GM12878 (cell line): ENCODE measurements around the gene TANC2. TPM values are rescaled to one million over a fixed set of nuclear protein-coding genes. Genes with fewer than 3 reads are reported as not detected.

Source experiments
- ATAC-seq: fragments of 200-7000 bp; cut with Tn5 transposase; 3 replicates; pipeline ENCODE4 v1.9.1; 2020; ENCODE audit warnings: mild to moderate bottlenecking, moderate library complexity
- BruUV-seq: library from RNA; stranded (reverse); fragments of 400-500 nt; replicated peaks from 2 replicates; lab custom pipeline; 2021; lab: Mats Ljungman, UMichigan
- CTCF ChIA-PET: fragments of 300-600 bp; sonication (Branson Sonifier 250); formaldehyde crosslinking; extraction: SDS; loops from one replicate; lab custom pipeline; 2021; ENCODE audit warnings: inconsistent platforms; lab: Yijun Ruan, JAX
- POLR2A ChIA-PET: fragments of 350-600 bp; formaldehyde crosslinking; extraction: SDS; loops from one replicate; lab custom pipeline; 2021; ENCODE audit warnings: inconsistent platforms; lab: Charles Lee
- RAD21 ChIA-PET: fragments of 300-600 bp; sonication (Branson Sonifier 250); formaldehyde crosslinking; loops from one replicate; lab custom pipeline; 2023; ENCODE audit warnings: antibody characterized with exemption; ENCODE audit not compliant: unreplicated experiment; lab: Charles Lee
- SMC1A ChIA-PET: fragments of 300-600 bp; sonication (Branson Sonifier 250); formaldehyde crosslinking; loops from one replicate; lab custom pipeline; 2023; ENCODE audit not compliant: unreplicated experiment, uncharacterized antibody; lab: Charles Lee
- DNase-seq: peaks from one replicate; pipeline ENCODE4 v3.0.0-alpha.2; 2011; ENCODE audit warnings: low read depth, low spot score
- FAIRE-seq: peaks from 3 replicates; lab custom pipeline; 2011; peaks lifted over from hg19 to GRCh38; lab: Jason Lieb, UNC
- H2AFZ ChIP-seq: 2 replicates; pipeline ENCODE4 v1.6.0; 2011; ENCODE audit warnings: low read depth, low read length, control low read depth; ENCODE audit not compliant: control insufficient read depth
- H3K27ac ChIP-seq: 2 replicates; pipeline ENCODE4 v1.5.1; 2011; ENCODE audit warnings: control low read depth; ENCODE audit not compliant: control insufficient read depth, insufficient read depth
- H3K27me3 ChIP-seq, 2 experiments: replicated peaks in 1 of 2; 2 replicates each; pipeline versions ENCODE4 v1.6.0 to v1.6.1; 2011; ENCODE audit warnings: low read length in 1 of 2; ENCODE audit not compliant: control insufficient read depth in 2 of 2, insufficient read depth in 2 of 2
- H3K36me3 ChIP-seq, 2 experiments: 2 replicates each; pipeline ENCODE4 v1.5.1; 2011; ENCODE audit warnings: low read length in 1 of 2; ENCODE audit not compliant: control insufficient read depth in 2 of 2, insufficient read depth in 2 of 2
- H3K4me1 ChIP-seq: 2 replicates; pipeline ENCODE4 v1.6.1; 2011; ENCODE audit warnings: mild to moderate bottlenecking, low read length, moderate library complexity, mixed read lengths; ENCODE audit not compliant: control insufficient read depth, insufficient read depth
- H3K4me2 ChIP-seq: 2 replicates; pipeline ENCODE4 v1.6.0; 2011; ENCODE audit warnings: control low read depth; ENCODE audit not compliant: control insufficient read depth, insufficient read depth
- H3K4me3 ChIP-seq: fragments of 200-600 bp; sonication (generic); 2 replicates; pipeline ENCODE4 v1.5.1; 2016
- H3K79me2 ChIP-seq: 2 replicates; pipeline ENCODE4 v1.6.0; 2011; ENCODE audit warnings: low read length; ENCODE audit not compliant: control insufficient read depth, insufficient read depth
- H3K9ac ChIP-seq: 2 replicates; pipeline ENCODE4 v1.8.0; 2011; ENCODE audit warnings: low read length, control low read depth, mixed read lengths; ENCODE audit not compliant: control insufficient read depth, insufficient read depth
- H3K9me3 ChIP-seq: replicated peaks from 3 replicates; pipeline ENCODE4 v1.5.1; 2011; ENCODE audit warnings: mild to moderate bottlenecking, low read length; ENCODE audit not compliant: control insufficient read depth, insufficient read depth
- H4K20me1 ChIP-seq: 2 replicates; pipeline ENCODE4 v1.6.0; 2011; ENCODE audit not compliant: control insufficient read depth, insufficient read depth
- ATF7 ChIP-seq: fragments of 450-650 bp; IDR thresholded peaks from 2 replicates; pipeline ENCODE4 v1.6.1; 2016; ENCODE audit warnings: low read depth, mild to moderate bottlenecking
- ELK1 ChIP-seq: IDR thresholded peaks from 2 replicates; pipeline ENCODE4 v1.6.1; 2012; ENCODE audit warnings: low read depth, low read length, improper control_type of control experiment
- EZH2 ChIP-seq: IDR thresholded peaks from 2 replicates; pipeline ENCODE4 v1.6.1; 2012; ENCODE audit warnings: low read depth, mild to moderate bottlenecking, control low read depth, inconsistent platforms, low read length, borderline replicate concordance; ENCODE audit not compliant: control insufficient read depth
- FOS ChIP-seq: IDR thresholded peaks from 3 replicates; pipeline ENCODE4 v1.6.1; 2011; ENCODE audit warnings: borderline replicate concordance; ENCODE audit not compliant: insufficient read length; ENCODE audit errors: extremely low read depth
- PRDM15 ChIP-seq: fragments of 450-650 bp; formaldehyde crosslinking; IDR thresholded peaks from 2 replicates; pipeline ENCODE4 v1.4.0; 2020; ENCODE audit warnings: mild to moderate bottlenecking, moderate library complexity
- RELA ChIP-seq: fragments of 450-650 bp; IDR thresholded peaks from 2 replicates; pipeline ENCODE4 v1.8.0; 2014; ENCODE audit warnings: borderline replicate concordance; ENCODE audit not compliant: partially characterized antibody
- RELB ChIP-seq: fragments of 450-650 bp; IDR thresholded peaks from 2 replicates; pipeline ENCODE4 v1.6.1; 2017; ENCODE audit warnings: low read depth, mild to moderate bottlenecking, moderate library complexity
- USF1 ChIP-seq: IDR thresholded peaks from 2 replicates; pipeline ENCODE4 v1.6.1; 2011; ENCODE audit warnings: borderline replicate concordance, low read depth, mild to moderate bottlenecking, moderate library complexity, mixed read lengths, low read length; ENCODE audit not compliant: insufficient read depth; ENCODE audit errors: extremely low read length
- ZBED1 ChIP-seq: IDR thresholded peaks from 2 replicates; pipeline ENCODE4 v1.6.1; 2016; ENCODE audit warnings: borderline replicate concordance
- ZNF592 ChIP-seq: fragments of 450-650 bp; IDR thresholded peaks from 2 replicates; pipeline ENCODE4 v1.6.1; 2017; ENCODE audit warnings: mild to moderate bottlenecking, moderate library complexity
- WGBS: methylation state at CpG from one replicate; pipeline ENCODE4 v1.1.6; 2016; ENCODE audit warnings: low lambda C conversion rate; ENCODE audit not compliant: insufficient replicate concordance, insufficient coverage; ENCODE audit errors: missing lambda C conversion rate; 5-methylcytosine and 5-hydroxymethylcytosine counted together
- in situ Hi-C: fragments of 300-500 bp; cut with MboI; formaldehyde crosslinking; loops from 9 replicates; pipeline ENCODE4 v1.14.3; 2018; ENCODE audit warnings: mixed read lengths
- intact Hi-C: fragments of 100-400 bp; cut with micrococcal nuclease; formaldehyde crosslinking; loops from one replicate; pipeline ENCODE4 v1.14.2; 2022; ENCODE audit not compliant: unreplicated experiment
- polyA plus RNA-seq, 11 experiments: library from polyadenylated mRNA; depleted of rRNA in 4 of 11; unstranded in 6 of 11; stranded (reverse) in 5 of 11; fragments of >200 nt; fragmentation: Nextera tagmentation in 4 of 11; fragmentation: Illumina TruSeq in 1 of 11; extraction: Ambion mirVana in 4 of 11; extraction: Trizol in 1 of 11; gene quantifications; 1 replicate in 1 of 11; 2 replicates in 10 of 11; pipeline versions ENCODE4 v1.2.1 to v1.2.3, GENCODE V29; 2011 to 2016; ENCODE audit warnings: inconsistent platforms in 2 of 11, missing spikeins in 2 of 11, low read depth in 1 of 11
- total RNA-seq, 4 experiments: library from RNA; depleted of rRNA in 3 of 4; stranded (reverse); fragments of >200 nt in 3 of 4; fragmentation: Illumina TruSeq in 1 of 4; extraction: Trizol in 1 of 4; gene quantifications; 2 replicates each; pipeline versions ENCODE4 v1.2.1 to v1.2.3, GENCODE V29; 2013 to 2021

TANC2 gene
- total and polyA plus RNA-seq, 10 of the 15 experiments (the other 5 are each of a cell fraction or from before 2014, with no cell fraction given): under 0.01 to 0.13 (median 0.03) TPM; not detected in 2

- FAIRE-seq: no peak
- intact Hi-C loops: no loop called here
- no peak overlapping the region for H3K27ac ChIP-seq
- H3K9ac ChIP-seq: no peak overlapping the region
- POLR2A ChIA-PET: interaction anchor here (0.6 kb wide), 1 partner anchor 290 kb away, joined by 3 read pairs; no protein-coding TSS in a partner anchor
- DNase-seq: no peak
- no peak overlapping the region for H3K4me2 ChIP-seq
- no peaks in the 10 kb centered on the region for H3K79me2 ChIP-seq
- in situ Hi-C loops: no loop called here
- H3K36me3 ChIP-seq: no peaks in the 10 kb centered on the region
- CTCF ChIA-PET: interaction anchor here (0.6 kb wide), 1 partner anchor 401 kb away, joined by 3 read pairs; no protein-coding TSS in a partner anchor
- no peaks in the 10 kb centered on the region; the same call in 2 of the 3 replicates for H3K9me3 ChIP-seq
- no peaks in the 10 kb centered on the region for H4K20me1 ChIP-seq
- H3K27me3 ChIP-seq: no peaks in the 10 kb centered on the region
- ATAC-seq: no peak
- RAD21 ChIA-PET: no interaction called here
- SMC1A ChIA-PET: no interaction called here
- WGBS: 23% methylated on average over 3 of the region's 5 CpGs
- no TSS peak for BruUV-seq
- no peak overlapping the region for H3K4me3 ChIP-seq
- H2AFZ ChIP-seq: no peak overlapping the region
- no peaks in the 10 kb centered on the region for H3K4me1 ChIP-seq
- TF ChIP-seq PRDM15 (CRISPR knock-in tag) (no peak), ELK1 (no peak), RELB (no peak), ATF7 (no peak), ZNF592 (no peak), USF1 (no peak), FOS (no peak), RELA (no peak), EZH2 (no peak), ZBED1 (no peak)
These were observed 23.5 kb downstream of the TANC2 start for GRCh38 chr17:62989501-62989900.
